ENCODE data around the gene DLST.

GRCh38 chr14:74911704-74912103 lies 30.0 kb downstream of the DLST start:
- TF ChIP-seq CTCF (IDR thresholded peaks at IDR 0.05) (no peak), POLR2A (IDR thresholded peaks at IDR 0.05) (no peak)
